GM12878 (cell line): ENCODE data around the gene NEU4.

ENCODE experiments used
- POLR2AphosphoS5 ChIP-seq: IDR thresholded peaks from 2 replicates; pipeline ENCODE4 v1.6.1; 2011; ENCODE audit warnings: mild to moderate bottlenecking, low read length, inconsistent platforms
- RFX5 ChIP-seq: IDR thresholded peaks from 2 replicates; pipeline ENCODE4 v1.6.1; 2011; ENCODE audit warnings: low read depth, low read length, improper control_type of control experiment
- ZNF274 ChIP-seq: IDR thresholded peaks from one replicate; pipeline ENCODE4 v1.8.0; 2011; ENCODE audit not compliant: insufficient read length, insufficient read depth
- TF ChIP-seq, protein P1 (sequence below), 3 experiments: IDR thresholded peaks in 2 of 3; conservative IDR thresholded peaks in 1 of 3; 2 replicates each; pipeline ENCODE4 v1.5.1; 2011; ENCODE audit warnings: low read depth in 3 of 3, low read length in 3 of 3, mild to moderate bottlenecking in 3 of 3, control low read depth in 2 of 3, moderate library complexity in 2 of 3, inconsistent platforms in 1 of 3, mixed read lengths in 1 of 3; ENCODE audit not compliant: control insufficient read depth in 2 of 3, insufficient read depth in 1 of 3; ENCODE audit errors: extremely low read depth in 1 of 3
- TF ChIP-seq, protein P2 (sequence below): IDR thresholded peaks from 2 replicates; pipeline ENCODE4 v1.6.1; 2011; ENCODE audit warnings: low read depth, low read length, improper control_type of control experiment, borderline replicate concordance
- TF ChIP-seq, protein P3 (sequence below): fragments of 450-650 bp; IDR thresholded peaks from 2 replicates; pipeline ENCODE4 v1.6.1; 2016; ENCODE audit warnings: mild to moderate bottlenecking

DNA sequence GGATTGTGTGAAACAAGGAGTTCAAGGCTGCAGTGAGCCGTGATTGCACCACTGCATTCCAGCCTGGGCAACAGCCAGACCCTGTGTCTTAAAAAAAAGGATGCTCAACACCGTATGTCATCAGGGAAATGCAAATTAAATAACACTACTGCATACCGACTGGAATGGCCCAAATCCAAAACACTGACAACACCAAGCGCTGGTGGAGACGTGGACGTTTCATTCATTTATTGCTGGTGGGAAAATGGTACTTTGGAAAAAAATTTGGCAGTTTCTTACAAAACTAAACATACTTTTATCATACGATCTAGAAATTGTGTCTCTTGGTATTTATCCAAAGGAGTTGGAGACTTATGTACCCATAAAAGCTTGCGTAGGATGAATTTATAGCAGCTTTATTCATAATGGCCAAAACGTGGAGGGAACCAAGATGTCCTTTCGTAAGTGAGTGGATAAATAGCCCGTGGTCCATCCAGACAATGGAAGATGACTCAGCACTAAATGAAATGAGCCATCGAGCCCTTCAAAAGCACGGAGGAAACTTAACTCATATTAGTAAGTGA is 24.2 kb downstream of the NEU4 start:
- TF ChIP-seq RFX5 (no peak), POLR2AphosphoS5 (no peak), ZNF274 (no peak)
- TF ChIP-seq, protein P1, sequence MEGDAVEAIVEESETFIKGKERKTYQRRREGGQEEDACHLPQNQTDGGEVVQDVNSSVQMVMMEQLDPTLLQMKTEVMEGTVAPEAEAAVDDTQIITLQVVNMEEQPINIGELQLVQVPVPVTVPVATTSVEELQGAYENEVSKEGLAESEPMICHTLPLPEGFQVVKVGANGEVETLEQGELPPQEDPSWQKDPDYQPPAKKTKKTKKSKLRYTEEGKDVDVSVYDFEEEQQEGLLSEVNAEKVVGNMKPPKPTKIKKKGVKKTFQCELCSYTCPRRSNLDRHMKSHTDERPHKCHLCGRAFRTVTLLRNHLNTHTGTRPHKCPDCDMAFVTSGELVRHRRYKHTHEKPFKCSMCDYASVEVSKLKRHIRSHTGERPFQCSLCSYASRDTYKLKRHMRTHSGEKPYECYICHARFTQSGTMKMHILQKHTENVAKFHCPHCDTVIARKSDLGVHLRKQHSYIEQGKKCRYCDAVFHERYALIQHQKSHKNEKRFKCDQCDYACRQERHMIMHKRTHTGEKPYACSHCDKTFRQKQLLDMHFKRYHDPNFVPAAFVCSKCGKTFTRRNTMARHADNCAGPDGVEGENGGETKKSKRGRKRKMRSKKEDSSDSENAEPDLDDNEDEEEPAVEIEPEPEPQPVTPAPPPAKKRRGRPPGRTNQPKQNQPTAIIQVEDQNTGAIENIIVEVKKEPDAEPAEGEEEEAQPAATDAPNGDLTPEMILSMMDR (IDR thresholded peaks at IDR 0.05 in 2 of 3, conservative IDR thresholded peaks at IDR 0.05 in 1 of 3; ENCODE audit: control insufficient read depth in 2 of 3, extremely low read depth in 1 of 3, insufficient read depth in 1 of 3, low read depth in 3 of 3, low read length in 3 of 3): no peak
- TF ChIP-seq, protein P2, sequence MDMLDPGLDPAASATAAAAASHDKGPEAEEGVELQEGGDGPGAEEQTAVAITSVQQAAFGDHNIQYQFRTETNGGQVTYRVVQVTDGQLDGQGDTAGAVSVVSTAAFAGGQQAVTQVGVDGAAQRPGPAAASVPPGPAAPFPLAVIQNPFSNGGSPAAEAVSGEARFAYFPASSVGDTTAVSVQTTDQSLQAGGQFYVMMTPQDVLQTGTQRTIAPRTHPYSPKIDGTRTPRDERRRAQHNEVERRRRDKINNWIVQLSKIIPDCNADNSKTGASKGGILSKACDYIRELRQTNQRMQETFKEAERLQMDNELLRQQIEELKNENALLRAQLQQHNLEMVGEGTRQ: no peak
- TF ChIP-seq, protein P3, sequence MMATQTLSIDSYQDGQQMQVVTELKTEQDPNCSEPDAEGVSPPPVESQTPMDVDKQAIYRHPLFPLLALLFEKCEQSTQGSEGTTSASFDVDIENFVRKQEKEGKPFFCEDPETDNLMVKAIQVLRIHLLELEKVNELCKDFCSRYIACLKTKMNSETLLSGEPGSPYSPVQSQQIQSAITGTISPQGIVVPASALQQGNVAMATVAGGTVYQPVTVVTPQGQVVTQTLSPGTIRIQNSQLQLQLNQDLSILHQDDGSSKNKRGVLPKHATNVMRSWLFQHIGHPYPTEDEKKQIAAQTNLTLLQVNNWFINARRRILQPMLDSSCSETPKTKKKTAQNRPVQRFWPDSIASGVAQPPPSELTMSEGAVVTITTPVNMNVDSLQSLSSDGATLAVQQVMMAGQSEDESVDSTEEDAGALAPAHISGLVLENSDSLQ: no peak
